ENCODE data around the gene LANCL3.
"Not testable (repeated sequence)": the region's sequence is repeated elsewhere in the genome, so short reads cannot be mapped to it uniquely, and the experiment has no call there.

The LANCL3 gene

GRCh38 chrX:37571426-37572107 is at the start of gene LANCL3:
Gene LANCL3 (plus strand): TSS chrX:37571661. CDS start chrX:37571871, 210 bp downstream.
- DNase-seq, result not testable (repeated sequence)

GRCh38 chrX:37523673-37524072 is 47.8 kb upstream of the LANCL3 start:
- not testable (repeated sequence) for DNase-seq

GRCh38 chrX:37541991-37542390 is 29.5 kb upstream of the LANCL3 start:
- DNase-seq, result no peak

- no peak for DNase-seq
Measured at GRCh38 chrX:37542791-37543190, 28.7 kb upstream of the LANCL3 start.

- no peak for DNase-seq
Measured at GRCh38 chrX:37543324-37543723, 28.1 kb upstream of the LANCL3 start.

GRCh38 chrX:37544531-37544930 is 26.9 kb upstream of the LANCL3 start:
- DNase-seq, result not testable (repeated sequence)

GRCh38 chrX:37545066-37545465 is 26.4 kb upstream of the LANCL3 start:
- no peak for DNase-seq

- not testable (repeated sequence) for DNase-seq
Measured at GRCh38 chrX:37549619-37550018, 21.8 kb upstream of the LANCL3 start.

GRCh38 chrX:37553476-37553875 is 18.0 kb upstream of the LANCL3 start:
- DNase-seq, result no peak

GRCh38 chrX:37565254-37565653 is 6.2 kb upstream of the LANCL3 start:
- DNase-seq, result not testable (repeated sequence)

- not testable (repeated sequence) for DNase-seq
Measured at GRCh38 chrX:37570349-37570748, 1.1 kb upstream of the LANCL3 start.

- peak; percentile 1 for DNase-seq
Measured at GRCh38 chrX:37572108-37572587, 687 bp downstream of the LANCL3 start.

- DNase-seq, result not testable (repeated sequence)
Measured at GRCh38 chrX:37573121-37573520, 1.7 kb downstream of the LANCL3 start.

GRCh38 chrX:37578045-37578444 is 6.6 kb downstream of the LANCL3 start:
- no peak for DNase-seq

- DNase-seq, result no peak
Measured at GRCh38 chrX:37580080-37580479, 8.6 kb downstream of the LANCL3 start.

GRCh38 chrX:37587337-37587736 is 15.9 kb downstream of the LANCL3 start:
- not testable (repeated sequence) for DNase-seq

GRCh38 chrX:37590047-37590446 is 18.6 kb downstream of the LANCL3 start:
- DNase-seq, result no peak

- no peak for DNase-seq
Measured at GRCh38 chrX:37594755-37595382, 23.4 kb downstream of the LANCL3 start.

GRCh38 chrX:37599729-37600128 is 28.3 kb downstream of the LANCL3 start:
- DNase-seq, result no peak

- peak; percentile 46 for DNase-seq
Measured at GRCh38 chrX:37603938-37604409, 32.5 kb downstream of the LANCL3 start.

GRCh38 chrX:37607243-37607642 is 35.8 kb downstream of the LANCL3 start:
- no peak for DNase-seq

- no peak for DNase-seq
Measured at GRCh38 chrX:37608156-37608555, 36.7 kb downstream of the LANCL3 start.

- no peak for DNase-seq
Measured at GRCh38 chrX:37609727-37610126, 38.3 kb downstream of the LANCL3 start.

GRCh38 chrX:37613933-37614332 is 42.5 kb downstream of the LANCL3 start:
- no peak for DNase-seq
